Cardiac fibroblast (primary cell): ENCODE measurements around the gene RCSD1.

Source experiments
- DNase-seq, 2 donors: peaks; one replicate each; pipeline versions ENCODE4 v3.0.0 to v3.0.0-alpha.2; 2010; ENCODE audit warnings: low read depth in 2 of 2
- H3K4me3 ChIP-seq, 2 donors: replicated peaks in 1 of 2; 1 replicate in 1 of 2; 2 replicates in 1 of 2; pipeline ENCODE4 v1.5.1; 2011; ENCODE audit warnings: low read depth in 2 of 2, low read length in 2 of 2, mild to moderate bottlenecking in 2 of 2, moderate library complexity in 1 of 2
- TF ChIP-seq, protein P1 (sequence below): IDR thresholded peaks from one replicate; pipeline ENCODE4 v1.5.1; 2011; ENCODE audit warnings: low read depth, mild to moderate bottlenecking, low read length, inconsistent platforms

The RCSD1 gene

DNA sequence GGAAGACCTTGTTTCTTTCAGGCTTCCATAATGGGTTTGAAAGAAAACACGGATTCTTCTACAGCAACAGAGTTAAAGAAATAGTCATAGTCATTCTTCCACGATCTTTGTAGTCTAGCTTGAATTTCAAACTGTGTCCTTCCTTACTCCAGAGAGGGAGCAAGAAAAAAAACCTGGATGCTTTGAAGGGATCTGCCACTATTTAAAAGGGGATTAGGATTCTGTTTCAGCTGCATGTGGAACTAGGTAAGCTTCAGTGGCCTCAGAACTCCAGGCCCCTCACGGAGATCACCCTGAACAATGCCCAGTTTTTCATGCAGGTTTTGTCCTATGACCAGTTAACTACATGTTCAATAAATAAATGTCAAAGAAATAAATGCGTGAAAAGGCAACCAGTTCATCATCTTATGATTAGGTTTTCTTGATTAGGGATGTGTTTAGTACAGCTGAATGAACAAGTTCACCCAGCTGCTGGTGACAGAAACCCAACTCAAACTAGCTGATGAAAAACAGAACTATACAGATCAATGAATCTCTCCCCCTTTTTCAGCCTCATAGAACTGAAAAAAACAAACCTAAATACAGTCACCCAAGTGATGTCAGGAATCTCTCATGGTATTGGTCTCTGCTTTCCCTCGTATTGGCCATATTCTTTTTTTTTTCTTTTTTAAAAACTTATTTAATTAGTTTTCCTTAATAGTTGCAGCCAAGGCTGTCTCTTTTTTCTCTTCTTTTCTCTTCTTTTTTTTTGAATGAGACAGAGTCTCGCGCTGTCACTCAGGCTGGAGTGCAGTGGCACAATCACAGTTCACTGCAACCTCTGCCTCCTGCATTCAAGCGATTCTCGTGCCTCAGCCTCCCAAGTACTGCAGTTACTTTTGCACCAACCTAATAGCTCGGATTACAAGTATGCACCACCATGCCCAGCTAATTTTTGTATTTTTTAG is 77.2 kb downstream of the RCSD1 start:
- DNase-seq, result no peak
- no peak overlapping the region for H3K4me3 ChIP-seq
- TF ChIP-seq, protein P1, sequence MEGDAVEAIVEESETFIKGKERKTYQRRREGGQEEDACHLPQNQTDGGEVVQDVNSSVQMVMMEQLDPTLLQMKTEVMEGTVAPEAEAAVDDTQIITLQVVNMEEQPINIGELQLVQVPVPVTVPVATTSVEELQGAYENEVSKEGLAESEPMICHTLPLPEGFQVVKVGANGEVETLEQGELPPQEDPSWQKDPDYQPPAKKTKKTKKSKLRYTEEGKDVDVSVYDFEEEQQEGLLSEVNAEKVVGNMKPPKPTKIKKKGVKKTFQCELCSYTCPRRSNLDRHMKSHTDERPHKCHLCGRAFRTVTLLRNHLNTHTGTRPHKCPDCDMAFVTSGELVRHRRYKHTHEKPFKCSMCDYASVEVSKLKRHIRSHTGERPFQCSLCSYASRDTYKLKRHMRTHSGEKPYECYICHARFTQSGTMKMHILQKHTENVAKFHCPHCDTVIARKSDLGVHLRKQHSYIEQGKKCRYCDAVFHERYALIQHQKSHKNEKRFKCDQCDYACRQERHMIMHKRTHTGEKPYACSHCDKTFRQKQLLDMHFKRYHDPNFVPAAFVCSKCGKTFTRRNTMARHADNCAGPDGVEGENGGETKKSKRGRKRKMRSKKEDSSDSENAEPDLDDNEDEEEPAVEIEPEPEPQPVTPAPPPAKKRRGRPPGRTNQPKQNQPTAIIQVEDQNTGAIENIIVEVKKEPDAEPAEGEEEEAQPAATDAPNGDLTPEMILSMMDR, result no peak

DNA sequence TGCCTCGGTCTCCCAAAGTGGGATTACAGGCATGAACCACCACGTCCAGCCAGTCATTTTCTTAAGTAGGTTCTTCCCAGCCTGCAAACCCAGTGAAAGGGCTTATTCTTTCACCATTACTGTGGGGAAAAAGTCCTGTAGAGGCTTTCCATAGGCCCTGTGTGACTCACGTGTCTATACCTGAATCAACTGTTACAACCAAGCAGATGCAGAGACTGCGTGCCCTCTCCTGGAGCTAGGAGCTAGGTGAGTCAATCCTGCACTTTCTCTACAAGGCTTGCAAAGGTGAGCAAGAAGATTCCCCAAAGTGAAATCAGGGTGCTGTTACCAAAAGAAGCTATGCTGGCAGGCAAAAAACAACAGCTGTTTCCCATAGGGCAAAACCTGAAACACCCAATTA is 77.9 kb downstream of the RCSD1 start:
- no peak overlapping the region for H3K4me3 ChIP-seq
- DNase-seq, result no peak
- TF ChIP-seq, protein P1, result no peak

DNA sequence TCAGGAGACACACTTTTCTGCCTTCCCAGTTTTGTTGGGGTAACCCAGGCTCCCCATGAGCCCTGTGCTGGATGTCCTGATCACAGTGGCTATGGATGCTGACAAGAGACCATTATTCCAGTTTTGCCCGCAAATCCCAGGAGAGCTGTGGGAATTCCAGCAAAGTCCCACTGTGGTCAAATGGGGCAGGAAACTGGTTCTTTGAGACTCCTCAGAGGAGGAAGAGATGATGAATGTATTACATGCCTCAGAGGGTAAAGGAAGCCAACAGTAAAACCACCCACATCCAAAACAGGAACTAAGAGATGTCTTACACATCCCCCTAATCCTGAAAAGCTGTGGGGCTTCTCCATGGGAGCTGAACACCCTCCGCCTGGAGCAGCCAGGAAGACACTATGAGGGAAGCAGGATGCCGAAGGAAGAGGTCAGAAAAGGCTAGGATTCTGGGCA is 78.9 kb downstream of the RCSD1 start:
- TF ChIP-seq, protein P1, result no peak
- no peak overlapping the region for H3K4me3 ChIP-seq
- peak in 1 of 2 donors; percentile 46 for DNase-seq

DNA sequence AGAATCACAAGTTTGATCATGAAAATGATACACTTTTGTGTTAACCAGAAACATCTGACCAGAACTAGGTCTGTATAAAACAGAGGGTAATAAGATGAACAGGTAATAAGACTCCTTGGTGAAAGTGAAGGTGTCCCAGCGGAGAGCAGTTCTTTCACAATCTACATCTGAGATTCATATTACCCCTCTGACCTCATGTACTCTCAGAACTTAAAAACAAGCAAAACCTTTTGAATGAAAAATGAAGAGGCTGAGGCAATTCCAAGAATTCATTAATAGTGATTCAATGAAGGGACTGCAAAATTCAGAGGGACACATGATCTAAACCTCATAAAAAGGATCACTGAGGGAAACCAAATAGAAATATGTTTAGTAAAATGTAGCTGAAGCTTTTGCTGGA is 80.8 kb downstream of the RCSD1 start:
- TF ChIP-seq, protein P1, result no peak
- H3K4me3 ChIP-seq, result no peak overlapping the region
- no peak for DNase-seq

DNA sequence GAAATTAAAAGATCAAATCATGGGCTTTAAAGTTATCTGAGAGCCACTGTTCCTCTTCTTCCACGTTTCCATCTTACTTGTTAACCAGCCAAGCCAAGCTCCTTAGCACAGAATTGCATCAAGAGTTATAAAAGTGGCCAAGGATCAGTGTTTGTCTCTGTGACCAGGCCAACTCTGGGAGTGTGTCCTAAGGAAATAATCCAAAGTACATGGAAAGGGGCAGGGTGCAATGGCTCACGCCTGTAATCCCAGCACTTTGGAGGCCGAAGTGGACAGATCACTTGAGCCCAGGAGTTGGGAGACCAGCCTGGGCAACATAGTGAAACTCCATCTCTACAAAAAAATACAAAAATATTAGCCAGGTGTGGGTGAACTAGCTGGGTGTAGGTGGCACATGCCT is 81.8 kb downstream of the RCSD1 start:
- TF ChIP-seq, protein P1, result no peak
- H3K4me3 ChIP-seq, result no peak overlapping the region
- DNase-seq, result no peak

DNA sequence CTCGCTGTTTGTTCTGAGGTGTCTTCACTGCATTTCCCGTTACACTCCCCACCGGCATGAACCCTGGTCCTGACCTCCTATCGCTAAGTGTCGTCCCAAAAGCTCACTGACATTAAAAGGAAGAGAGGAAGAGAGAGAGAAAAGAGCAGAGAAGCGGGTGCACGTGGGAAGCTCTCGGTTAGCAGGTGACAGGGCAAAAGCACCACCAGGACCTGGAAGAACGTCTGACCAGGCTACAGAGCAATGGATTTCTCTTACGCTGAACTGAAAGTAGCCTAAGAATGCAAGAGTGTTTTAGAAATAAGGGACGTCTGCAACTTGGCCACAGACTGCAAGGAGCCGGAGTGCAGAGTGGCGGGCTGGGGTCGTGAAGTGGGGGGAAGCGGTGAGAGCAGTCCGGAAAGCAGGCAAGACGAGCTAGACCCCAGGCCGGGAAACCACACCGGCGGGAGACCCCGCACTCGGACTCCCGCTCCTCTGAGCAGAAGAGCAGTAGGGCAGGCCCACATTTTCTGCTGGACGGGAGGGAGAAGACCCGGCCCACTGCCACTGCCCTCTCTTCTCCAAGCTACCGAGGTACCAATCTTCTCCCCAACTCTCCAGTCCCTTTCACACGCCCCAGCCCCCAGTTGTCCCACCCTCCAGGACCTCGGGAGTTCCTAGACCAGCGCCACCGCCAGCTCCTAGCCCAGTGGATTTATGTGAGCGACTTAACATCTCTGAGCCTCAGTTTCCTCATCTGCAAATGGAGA is 83.5 kb downstream of the RCSD1 start:
- H3K4me3 ChIP-seq, result peak overlapping the region; percentile 66 to 86
- peak in 1 of 2 donors; percentile 38 for DNase-seq
- TF ChIP-seq, protein P1, result no peak
